Panc1 (cell line): ENCODE results near the gene CBL. TPM values are rescaled to one million over a fixed set of nuclear protein-coding genes. Genes with fewer than 3 reads are reported as not detected.

Experiments used
- ATAC-seq: fragments of 200-7000 bp; cut with Tn5 transposase; 2 replicates; pipeline ENCODE4 v1.9.1; 2020; ENCODE audit warnings: mild to moderate bottlenecking, moderate library complexity
- BruUV-seq: library from RNA; stranded (reverse); fragments of 400-500 nt; replicated peaks from 2 replicates; lab custom pipeline; 2021; lab: Mats Ljungman, UMichigan
- CTCF ChIA-PET: fragments of 300-600 bp; sonication (Branson Sonifier 250); formaldehyde crosslinking; loops from one replicate; lab custom pipeline; 2022; ENCODE audit warnings: antibody characterized with exemption; lab: Charles Lee
- POLR2A ChIA-PET: fragments of 300-600 bp; sonication (Branson Sonifier 250); formaldehyde crosslinking; loops from one replicate; lab custom pipeline; 2022; ENCODE audit warnings: antibody characterized with exemption; lab: Charles Lee
- DNase-seq: peaks from one replicate; pipeline ENCODE4 v3.0.0-alpha.2; 2010; ENCODE audit warnings: low read depth, low spot score
- H3K27ac ChIP-seq: 2 replicates; pipeline ENCODE4 v1.5.1; 2011; ENCODE audit warnings: mild to moderate bottlenecking, low read length, inconsistent platforms
- H3K27me3 ChIP-seq: fragments of 200-500 bp; sonication (Bioruptor generic); 2 replicates; pipeline ENCODE4 v1.6.0; 2014; ENCODE audit warnings: low read length, inconsistent platforms; ENCODE audit not compliant: control insufficient read depth, insufficient read depth
- H3K36me3 ChIP-seq: fragments of 200-500 bp; sonication (Bioruptor generic); 2 replicates; pipeline ENCODE4 v1.5.1; 2014; ENCODE audit warnings: inconsistent platforms, mild to moderate bottlenecking, low read length, moderate library complexity; ENCODE audit not compliant: control insufficient read depth, insufficient read depth
- H3K4me1 ChIP-seq: 2 replicates; pipeline ENCODE4 v1.5.1; 2011; ENCODE audit warnings: inconsistent platforms, mild to moderate bottlenecking, low read length, moderate library complexity; ENCODE audit not compliant: control insufficient read depth, insufficient read depth
- H3K4me3 ChIP-seq, 2 experiments: 2 replicates each; pipeline ENCODE4 v1.5.1; 2011 to 2012; ENCODE audit warnings: low read depth in 2 of 2, low read length in 2 of 2, mild to moderate bottlenecking in 2 of 2, inconsistent platforms in 1 of 2, moderate library complexity in 1 of 2
- H3K9me3 ChIP-seq: fragments of 200-500 bp; sonication (Bioruptor generic); 2 replicates; pipeline ENCODE4 v1.5.1; 2014; ENCODE audit warnings: low read depth, mild to moderate bottlenecking, inconsistent platforms, low read length, moderate library complexity; ENCODE audit not compliant: control insufficient read depth, insufficient read depth
- CTCF ChIP-seq: fragments of 450-650 bp; IDR thresholded peaks from 2 replicates; pipeline ENCODE4 v1.5.1; 2017; ENCODE audit warnings: mild to moderate bottlenecking
- POLR2AphosphoS5 ChIP-seq: IDR thresholded peaks from 2 replicates; pipeline ENCODE4 v1.6.1; 2012; ENCODE audit warnings: mild to moderate bottlenecking, low read depth, low read length, moderate library complexity
- SIN3A ChIP-seq: IDR thresholded peaks from 2 replicates; pipeline ENCODE4 v1.6.1; 2012; ENCODE audit warnings: low read depth, mild to moderate bottlenecking, low read length, moderate library complexity, borderline replicate concordance; ENCODE audit not compliant: insufficient read depth
- TCF7L2 ChIP-seq: IDR thresholded peaks from 2 replicates; pipeline ENCODE4 v1.6.1; 2011; ENCODE audit warnings: mild to moderate bottlenecking, low read depth, low read length, inconsistent platforms
- in situ Hi-C: cut with HindIII; loops from 2 replicates; pipeline ENCODE4 v1.10.0; 2016; ENCODE audit warnings: low sequenced_read_pairs, low pct_unique_long_range_greater_than_20kb
- intact Hi-C: fragments of 100-400 bp; cut with micrococcal nuclease; formaldehyde crosslinking; loops from one replicate; pipeline ENCODE4 v1.10.0; 2022; ENCODE audit not compliant: unreplicated experiment
- total RNA-seq: library from RNA; stranded (reverse); gene quantifications from one replicate; pipeline ENCODE4 v1.2.1, GENCODE V29; 2021; ENCODE audit not compliant: unreplicated experiment
- TF ChIP-seq, protein P1 (sequence below), 2 experiments: IDR thresholded peaks; 2 replicates each; pipeline ENCODE4 v1.6.1; 2011 to 2012; ENCODE audit warnings: low read depth in 2 of 2, control low read depth in 1 of 2, low read length in 1 of 2, mild to moderate bottlenecking in 1 of 2, moderate library complexity in 1 of 2; ENCODE audit not compliant: insufficient read depth in 1 of 2

The CBL gene
- total RNA-seq, 1 experiment from 2014 or later, result 69.9 TPM

DNA sequence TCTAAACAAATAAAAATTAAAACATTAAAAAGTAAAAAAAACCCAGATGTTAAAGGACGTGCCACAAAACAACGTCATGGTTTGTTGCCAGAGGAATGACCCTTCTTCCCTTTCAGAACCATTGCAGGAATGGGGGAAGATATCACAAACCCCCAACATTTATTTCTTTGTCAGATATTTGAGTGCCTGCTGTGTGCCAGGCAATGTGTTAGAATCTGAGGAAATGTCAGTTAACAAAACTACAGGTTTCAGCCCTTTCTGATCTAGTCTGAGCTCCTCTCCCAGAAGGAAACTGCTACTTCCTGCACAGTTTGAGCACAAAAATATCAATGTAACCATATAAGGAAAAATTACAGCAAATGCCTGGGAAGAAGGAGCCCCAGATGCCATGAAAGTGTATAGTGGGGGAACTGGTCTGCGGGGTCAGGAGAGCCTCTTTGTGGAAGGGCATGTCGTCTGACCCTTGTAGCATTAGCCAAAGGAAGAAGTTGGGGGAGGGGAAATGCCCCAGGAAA, 27.9 kb upstream of the CBL start:
- Histone ChIP-seq H3K4me3 (no peak overlapping the region), H3K27ac (no peak overlapping the region), H3K27me3 (no peaks in the 10 kb centered on the region), H3K4me1 (no peaks in the 10 kb centered on the region), H3K9me3 (no peaks in the 10 kb centered on the region), H3K36me3 (no peaks in the 10 kb centered on the region)
- CTCF ChIA-PET, result interaction anchor here (0.6 kb wide), 2 partner anchors 28 to 194 kb away, joined by 3 to 4 read pairs; partner anchors contain the start of gene CBL
- DNase-seq, result no peak
- BruUV-seq, result TSS peak; percentile 74
- in situ Hi-C loops (no loop called here), intact Hi-C loops (no loop called here)
- TF ChIP-seq CTCF (no peak), POLR2AphosphoS5 (no peak), TCF7L2 (no peak), SIN3A (no peak)
- TF ChIP-seq, protein P1, sequence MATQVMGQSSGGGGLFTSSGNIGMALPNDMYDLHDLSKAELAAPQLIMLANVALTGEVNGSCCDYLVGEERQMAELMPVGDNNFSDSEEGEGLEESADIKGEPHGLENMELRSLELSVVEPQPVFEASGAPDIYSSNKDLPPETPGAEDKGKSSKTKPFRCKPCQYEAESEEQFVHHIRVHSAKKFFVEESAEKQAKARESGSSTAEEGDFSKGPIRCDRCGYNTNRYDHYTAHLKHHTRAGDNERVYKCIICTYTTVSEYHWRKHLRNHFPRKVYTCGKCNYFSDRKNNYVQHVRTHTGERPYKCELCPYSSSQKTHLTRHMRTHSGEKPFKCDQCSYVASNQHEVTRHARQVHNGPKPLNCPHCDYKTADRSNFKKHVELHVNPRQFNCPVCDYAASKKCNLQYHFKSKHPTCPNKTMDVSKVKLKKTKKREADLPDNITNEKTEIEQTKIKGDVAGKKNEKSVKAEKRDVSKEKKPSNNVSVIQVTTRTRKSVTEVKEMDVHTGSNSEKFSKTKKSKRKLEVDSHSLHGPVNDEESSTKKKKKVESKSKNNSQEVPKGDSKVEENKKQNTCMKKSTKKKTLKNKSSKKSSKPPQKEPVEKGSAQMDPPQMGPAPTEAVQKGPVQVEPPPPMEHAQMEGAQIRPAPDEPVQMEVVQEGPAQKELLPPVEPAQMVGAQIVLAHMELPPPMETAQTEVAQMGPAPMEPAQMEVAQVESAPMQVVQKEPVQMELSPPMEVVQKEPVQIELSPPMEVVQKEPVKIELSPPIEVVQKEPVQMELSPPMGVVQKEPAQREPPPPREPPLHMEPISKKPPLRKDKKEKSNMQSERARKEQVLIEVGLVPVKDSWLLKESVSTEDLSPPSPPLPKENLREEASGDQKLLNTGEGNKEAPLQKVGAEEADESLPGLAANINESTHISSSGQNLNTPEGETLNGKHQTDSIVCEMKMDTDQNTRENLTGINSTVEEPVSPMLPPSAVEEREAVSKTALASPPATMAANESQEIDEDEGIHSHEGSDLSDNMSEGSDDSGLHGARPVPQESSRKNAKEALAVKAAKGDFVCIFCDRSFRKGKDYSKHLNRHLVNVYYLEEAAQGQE (IDR thresholded peaks at IDR 0.05; ENCODE audit: insufficient read depth in 1 of 2, low read depth in 2 of 2, low read length in 1 of 2), result no peak
- POLR2A ChIA-PET, result interaction anchor here (0.7 kb wide), 1 partner anchor 27 kb away, joined by 7 read pairs; no protein-coding TSS in a partner anchor
- no peak for ATAC-seq

- Histone ChIP-seq H3K27ac (no peak overlapping the region), H3K36me3 (no peaks in the 10 kb centered on the region), H3K9me3 (no peaks in the 10 kb centered on the region), H3K4me1 (no peaks in the 10 kb centered on the region), H3K27me3 (no peaks in the 10 kb centered on the region), H3K4me3 (no peak overlapping the region)
- intact Hi-C loops, result no loop called here
- ATAC-seq, result no peak
- no TSS peak for BruUV-seq
- in situ Hi-C loops, result no loop called here
- DNase-seq, result no peak
- TF ChIP-seq TCF7L2, result no peak
- no peak for TF ChIP-seq CTCF
- no peak for TF ChIP-seq POLR2AphosphoS5
- TF ChIP-seq, protein P1 (IDR thresholded peaks at IDR 0.05; ENCODE audit: insufficient read depth in 1 of 2, low read depth in 2 of 2, low read length in 1 of 2), result no peak
- ChIA-PET POLR2A (no interaction called here), CTCF (interaction anchor here (0.6 kb wide), 1 partner anchor 161 kb away, joined by 3 read pairs; the partner anchor contains the start of gene C1QTNF5)
These were observed 26.8 kb upstream of the CBL start for GRCh38 chr11:119179342-119179741.
